Heart left ventricle (tissue), 16 donors: ENCODE measurements around the gene MAGI1. TPM values are rescaled to one million over a fixed set of nuclear protein-coding genes. Genes with fewer than 3 reads are reported as not detected.

Experiments
- ATAC-seq, 4 donors: fragments of 200-7000 bp; cut with Tn5 transposase; one replicate each; pipeline ENCODE4 v1.9.1; 2020 to 2022; ENCODE audit warnings: moderate library complexity in 4 of 4, mild to moderate bottlenecking in 3 of 4, moderate number of reproducible peaks in 1 of 4
- DNase-seq, 5 donors: peaks; one replicate each; pipeline ENCODE4 v3.0.0-alpha.2; 2020
- H3K27ac ChIP-seq, 12 donors: fragments of 200-600 bp; sonication (generic) in 4 of 12; one replicate each; pipeline versions ENCODE4 v1.5.0 to v1.8.0; 2016 to 2022; ENCODE audit warnings: mild to moderate bottlenecking in 2 of 12
- H3K27me3 ChIP-seq, 9 donors: fragments of 200-600 bp; sonication (generic) in 2 of 9; one replicate each; pipeline versions ENCODE4 v1.5.1 to v1.8.0; 2016 to 2022; ENCODE audit warnings: mild to moderate bottlenecking in 3 of 9
- H3K36me3 ChIP-seq, 9 donors: fragments of 200-600 bp; sonication (generic) in 2 of 9; one replicate each; pipeline versions ENCODE4 v1.5.0 to v1.8.0; 2018 to 2022; ENCODE audit warnings: mild to moderate bottlenecking in 2 of 9
- H3K4me1 ChIP-seq, 12 donors: fragments of 200-600 bp; sonication (generic) in 4 of 12; one replicate each; pipeline versions ENCODE4 v1.5.0 to v1.8.0; 2016 to 2022; ENCODE audit warnings: mild to moderate bottlenecking in 3 of 12
- H3K4me3 ChIP-seq, 12 donors: fragments of 200-600 bp; sonication (generic) in 4 of 12; one replicate each; pipeline versions ENCODE4 v1.5.0 to v1.8.0; 2017 to 2022; ENCODE audit warnings: mild to moderate bottlenecking in 9 of 12, moderate library complexity in 4 of 12
- H3K9me3 ChIP-seq, 12 donors: fragments of 200-600 bp; sonication (generic) in 4 of 12; one replicate each; pipeline versions ENCODE4 v1.5.0 to v1.8.0; 2016 to 2022; ENCODE audit warnings: mild to moderate bottlenecking in 1 of 12
- POLR2A ChIP-seq, 2 donors: fragments of 450-650 bp; IDR thresholded peaks; one replicate each; pipeline ENCODE4 v1.6.1; 2017; ENCODE audit warnings: antibody characterized with exemption in 2 of 2, mild to moderate bottlenecking in 2 of 2, moderate library complexity in 2 of 2
- WGBS, 4 donors: extraction: QIAGEN DNeasy Blood & Tissue Kit in 2 of 4; methylation state at CpG; one replicate each; pipeline versions ENCODE4 v1.1.5 to v1.1.7; 2013 to 2018; 5-methylcytosine and 5-hydroxymethylcytosine counted together
- intact Hi-C, 10 donors: fragments of 100-400 bp; cut with DNase I; formaldehyde crosslinking; loops; one replicate each; pipeline versions ENCODE4 v1.11.1 to v1.14.2; 2022
- polyA plus RNA-seq, 2 donors: library from polyadenylated mRNA; stranded (reverse); fragments of 200-250 nt; gene quantifications; one replicate each; pipeline ENCODE4 v1.2.3, GENCODE V29; 2013
- total RNA-seq, 9 donors: library from RNA; depleted of rRNA in 2 of 9; stranded (reverse); fragments of >200 nt in 2 of 9; fragmentation: NEBNext Ultra II Directional in 3 of 9; extraction: Animal tissue kit (Norgen Biotek cat#: 25700) in 3 of 9; gene quantifications; one replicate each; pipeline versions ENCODE4 v1.1.0 to v1.2.4, GENCODE V29; 2016 to 2023
- TF ChIP-seq, protein P1 (sequence below), 12 donors: fragments of 200-600 bp; sonication (generic) in 4 of 12; IDR thresholded peaks; one replicate each; pipeline versions ENCODE4 v1.5.0 to v1.8.0; 2018 to 2022; ENCODE audit warnings: antibody characterized with exemption in 12 of 12, mild to moderate bottlenecking in 5 of 12
- donor health status: ischemic (EF 13 %, LVEDD 7.1; RV severe dilation, severe dysfunction).
- donor health status: healthy with polysubstance abuse.
- donor health status: DM: no; HTN: yes; CAD: no.
- donor health status: DM: no; HTN: no; CAD: no.
- donor health status: ischemic (EF 25% LVEDD 6.9; RV normal size, moderate dysfunction).
- donor health status: ischemic (EF 25% LVEDD 5.7; RV mildly dilated, moderate dysfunction).
- donor health status: healthy.
- donor health status: DM: yes; HTN: yes; CAD: no.
- donor health status: ischemic (EF 35%, LVEDD 5.7; RV mildly dilated, moderate dysfunction).
- donor health status: nonischemic (EF 11% LVEDD 7.7; RV severe dilation, severe dysfunction).
- donor health status: DM: yes; HTN: yes; CAD: no.
- donor health status: PGD.
- donor health status: ischemic (EF 29% LVEDD 5.4; RV normal size, mild dysfunction).
- donor health status: nonischemic (EF 23%, LVEDD 6.1; RV moderate dilation, normal function).

The MAGI1 gene
- total and polyA plus RNA-seq, 11 donors: 18.5 to 52.1 (median 31.4) TPM

DNA sequence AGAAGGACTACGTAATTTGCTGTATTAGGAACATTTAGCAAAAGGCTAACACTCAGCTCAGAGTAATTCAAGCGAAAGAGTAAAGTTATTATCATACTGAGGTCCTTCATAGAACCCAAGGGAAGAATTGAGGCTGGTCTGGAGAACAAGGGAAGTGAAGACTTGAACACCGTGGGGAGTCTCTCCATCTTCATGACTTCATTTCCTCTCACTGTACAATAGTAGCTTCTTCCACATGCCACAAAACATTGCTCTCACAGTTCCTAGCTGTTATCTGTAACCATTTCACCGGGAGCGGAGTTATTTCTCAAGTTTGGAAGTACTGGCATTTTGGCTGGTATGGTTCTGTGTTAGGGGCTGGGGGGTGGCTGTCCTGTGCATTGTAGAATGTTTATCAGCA lies 69.7 kb downstream of the MAGI1 start:
- no peak for ATAC-seq
- peaks cover 0 to 52% (median 28%) of the 10 kb centered on the region in 12 donors for H3K4me1 ChIP-seq
- TF ChIP-seq, protein P1, sequence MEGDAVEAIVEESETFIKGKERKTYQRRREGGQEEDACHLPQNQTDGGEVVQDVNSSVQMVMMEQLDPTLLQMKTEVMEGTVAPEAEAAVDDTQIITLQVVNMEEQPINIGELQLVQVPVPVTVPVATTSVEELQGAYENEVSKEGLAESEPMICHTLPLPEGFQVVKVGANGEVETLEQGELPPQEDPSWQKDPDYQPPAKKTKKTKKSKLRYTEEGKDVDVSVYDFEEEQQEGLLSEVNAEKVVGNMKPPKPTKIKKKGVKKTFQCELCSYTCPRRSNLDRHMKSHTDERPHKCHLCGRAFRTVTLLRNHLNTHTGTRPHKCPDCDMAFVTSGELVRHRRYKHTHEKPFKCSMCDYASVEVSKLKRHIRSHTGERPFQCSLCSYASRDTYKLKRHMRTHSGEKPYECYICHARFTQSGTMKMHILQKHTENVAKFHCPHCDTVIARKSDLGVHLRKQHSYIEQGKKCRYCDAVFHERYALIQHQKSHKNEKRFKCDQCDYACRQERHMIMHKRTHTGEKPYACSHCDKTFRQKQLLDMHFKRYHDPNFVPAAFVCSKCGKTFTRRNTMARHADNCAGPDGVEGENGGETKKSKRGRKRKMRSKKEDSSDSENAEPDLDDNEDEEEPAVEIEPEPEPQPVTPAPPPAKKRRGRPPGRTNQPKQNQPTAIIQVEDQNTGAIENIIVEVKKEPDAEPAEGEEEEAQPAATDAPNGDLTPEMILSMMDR (IDR thresholded peaks at IDR 0.05): no peak
- TF ChIP-seq POLR2A (IDR thresholded peaks at IDR 0.05): no peak
- H3K9me3 ChIP-seq: no peaks in the 10 kb centered on the region
- WGBS, 4 donors: 54 to 62% (median 55%) methylated on average over 5 of the region's 5 CpGs
- no peaks in the 10 kb centered on the region for H3K36me3 ChIP-seq
- intact Hi-C loops: loop anchor here in 1 of 10 donors (10.0 kb wide), 1 partner anchor 66 kb away; the partner anchor contains the start of gene MAGI1
- DNase-seq: no peak
- peak overlapping the region in 7 of 12 donors; percentile 5 to 44 (median 37) for H3K27ac ChIP-seq
- no peaks in the 10 kb centered on the region for H3K27me3 ChIP-seq
- H3K4me3 ChIP-seq: no peak overlapping the region

GRCh38 chr3:65967451-65967850 lies 71.3 kb downstream of the MAGI1 start:
- intact Hi-C loops: loop anchor here in 1 of 10 donors (10.0 kb wide), 1 partner anchor 67 kb away; the partner anchor contains the start of gene MAGI1
- DNase-seq: no peak
- H3K27ac ChIP-seq: peak overlapping the region in 3 of 12 donors; percentile 2 to 19 (median 17)
- 25 to 67% (median 37%) methylated on average over 3 of the region's 3 CpGs for WGBS, 4 donors
- no peaks in the 10 kb centered on the region for H3K9me3 ChIP-seq
- no peak overlapping the region for H3K4me3 ChIP-seq
- peaks cover 0 to 58% (median 33%) of the 10 kb centered on the region in 12 donors for H3K4me1 ChIP-seq
- no peak for TF ChIP-seq POLR2A (IDR thresholded peaks at IDR 0.05)
- TF ChIP-seq, protein P1 (IDR thresholded peaks at IDR 0.05): no peak
- no peak for ATAC-seq
- no peaks in the 10 kb centered on the region for H3K27me3 ChIP-seq
- H3K36me3 ChIP-seq: no peaks in the 10 kb centered on the region

DNA sequence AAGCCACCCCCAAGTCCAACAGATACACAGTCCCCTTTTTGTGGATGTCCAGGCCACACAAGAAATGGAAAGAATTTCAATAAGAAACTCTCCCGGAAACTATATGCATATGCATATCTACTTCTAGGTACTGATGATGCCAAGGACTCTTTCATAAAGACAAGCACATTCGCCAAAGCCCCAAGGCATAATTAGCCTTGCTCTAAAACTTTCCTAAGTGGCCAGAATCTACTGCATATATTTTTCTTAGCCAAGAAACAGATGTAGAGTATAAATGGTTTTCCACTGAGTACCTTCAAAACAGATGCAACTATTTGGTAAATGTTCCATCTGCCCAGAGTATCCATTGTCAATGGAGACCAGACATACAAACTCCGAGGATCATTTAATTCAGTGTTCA lies 73.9 kb downstream of the MAGI1 start:
- Histone ChIP-seq H3K27ac (peak overlapping the region in 2 of 12 donors; percentile 15 to 54), H3K27me3 (no peaks in the 10 kb centered on the region), H3K36me3 (no peaks in the 10 kb centered on the region), H3K4me1 (peaks cover 0 to 65% (median 36%) of the 10 kb centered on the region in 12 donors), H3K9me3 (no peaks in the 10 kb centered on the region), H3K4me3 (no peak overlapping the region)
- DNase-seq (no peak), ATAC-seq (no peak)
- intact Hi-C loops: loop anchor here in 3 of 10 donors (5.0 to 10.0 kb wide), 3 partner anchors 32 to 72 kb away; partner anchors contain the start of gene MAGI1 (in 2 of the 3)
- 92 to 95% (median 94%) methylated on average over 3 of the region's 3 CpGs for WGBS, 4 donors
- TF ChIP-seq, protein P1 (IDR thresholded peaks at IDR 0.05): no peak
- TF ChIP-seq POLR2A (IDR thresholded peaks at IDR 0.05): no peak

- H3K9me3 ChIP-seq: no peaks in the 10 kb centered on the region
Observed at GRCh38 chr3:65963787-65964677, 74.7 kb downstream of the MAGI1 start.

More at GRCh38 chr3:65963787-65964677, 74.7 kb downstream of the MAGI1 start:
- ATAC-seq (peak in 3 of 4 donors; percentile 51 to 70 (median 53)), DNase-seq (no peak)
- TF ChIP-seq, protein P1 (IDR thresholded peaks at IDR 0.05): no peak
- TF ChIP-seq POLR2A (IDR thresholded peaks at IDR 0.05): no peak
- Histone ChIP-seq H3K4me1 (peaks cover 0 to 65% (median 31%) of the 10 kb centered on the region in 12 donors), H3K27ac (peak overlapping the region in 4 of 12 donors; percentile 8 to 54 (median 34)), H3K27me3 (no peaks in the 10 kb centered on the region), H3K4me3 (no peak overlapping the region), H3K36me3 (no peaks in the 10 kb centered on the region)
- WGBS, 4 donors: 85 to 89% (median 88%) methylated on average over 5 of the region's 5 CpGs
- intact Hi-C loops: loop anchor here in 3 of 10 donors (5.0 to 10.0 kb wide), 3 partner anchors 33 to 73 kb away; partner anchors contain the start of gene MAGI1 (in 2 of the 3)
